Ishikawa (cell line): Measurements from ENCODE around the gene MAMSTR.

Source experiments
- CEBPB ChIP-seq: IDR thresholded peaks from 2 replicates; pipeline ENCODE4 v1.6.1; 2012
- CREB1 ChIP-seq: IDR thresholded peaks from 2 replicates; pipeline ENCODE4 v1.6.1; 2012; ENCODE audit warnings: low read depth
- EGR1 ChIP-seq: IDR thresholded peaks from 2 replicates; pipeline ENCODE4 v1.6.1; 2012
- EP300 ChIP-seq: IDR thresholded peaks from 2 replicates; pipeline ENCODE4 v1.6.1; 2012; ENCODE audit warnings: borderline replicate concordance
- FOXM1 ChIP-seq: IDR thresholded peaks from 2 replicates; pipeline ENCODE4 v1.6.1; 2012; ENCODE audit warnings: low read depth, borderline replicate concordance
- NFIC ChIP-seq: IDR thresholded peaks from 2 replicates; pipeline ENCODE4 v1.6.1; 2012
- RAD21 ChIP-seq: IDR thresholded peaks from 2 replicates; pipeline ENCODE4 v1.6.1; 2012; ENCODE audit warnings: low read depth
- TAF1 ChIP-seq: IDR thresholded peaks from 2 replicates; pipeline ENCODE4 v1.6.1; 2012; ENCODE audit warnings: low read depth, mild to moderate bottlenecking
- TCF12 ChIP-seq: IDR thresholded peaks from 2 replicates; pipeline ENCODE4 v1.6.1; 2012; ENCODE audit warnings: low read depth
- TEAD4 ChIP-seq: IDR thresholded peaks from 2 replicates; pipeline ENCODE4 v1.6.1; 2012
- YY1 ChIP-seq: IDR thresholded peaks from 2 replicates; pipeline ENCODE4 v1.6.1; 2012; ENCODE audit warnings: low read depth
- ZBTB7A ChIP-seq: IDR thresholded peaks from 2 replicates; pipeline ENCODE4 v1.6.1; 2012; ENCODE audit warnings: low read depth
- TF ChIP-seq, protein P1 (sequence below): IDR thresholded peaks from 2 replicates; pipeline ENCODE4 v1.6.1; 2012; ENCODE audit warnings: low read depth, mild to moderate bottlenecking
- TF ChIP-seq, protein P2 (sequence below): IDR thresholded peaks from 2 replicates; pipeline ENCODE4 v1.6.1; 2012
- TF ChIP-seq, protein P3 (sequence below): IDR thresholded peaks from 2 replicates; pipeline ENCODE4 v1.6.1; 2012

Gene MAMSTR

DNA sequence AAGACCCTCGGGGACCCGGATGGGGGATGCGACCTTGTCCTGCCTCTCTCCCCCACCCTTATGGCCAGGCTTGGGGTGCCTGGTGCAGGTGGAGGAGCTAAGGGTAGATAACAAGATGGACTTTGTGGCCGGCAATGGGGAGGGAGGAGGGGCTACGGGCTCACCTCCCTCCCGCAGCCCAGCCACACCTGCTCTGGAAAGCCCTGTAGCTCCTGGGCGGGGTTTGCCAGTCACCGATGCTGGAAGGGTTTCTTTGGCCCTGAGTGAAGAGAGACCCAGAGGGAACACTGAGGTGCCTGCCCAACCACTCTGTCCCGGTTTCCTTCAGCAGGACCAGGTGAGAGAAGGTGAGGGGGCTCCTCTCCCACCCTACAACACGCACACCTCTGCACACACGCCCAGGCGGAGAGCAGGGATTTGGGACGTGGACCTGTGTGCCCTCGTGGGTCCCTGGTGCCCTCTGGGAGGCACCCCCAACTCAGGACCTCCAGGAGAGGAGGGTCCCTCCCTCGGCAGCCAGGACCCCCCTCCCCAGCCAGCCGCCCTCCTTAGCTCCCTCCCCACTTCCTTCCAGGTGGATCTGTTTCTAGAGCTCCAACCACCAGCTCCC is 23.7 kb downstream of the MAMSTR start, which contains the start of gene FUT2:
Gene FUT2, plus strand, starts transcription at position 229 of the 610 bp plus-strand sequence. CDS start 6,986 bp downstream, outside the sequence.
- TF ChIP-seq EGR1 (no peak), TAF1 (no peak), FOXM1 (no peak), ZBTB7A (no peak), TEAD4 (no peak), NFIC (no peak), CEBPB (no peak), CREB1 (no peak), YY1 (no peak), TCF12 (no peak), RAD21 (no peak), EP300 (no peak)
- TF ChIP-seq, protein P1, sequence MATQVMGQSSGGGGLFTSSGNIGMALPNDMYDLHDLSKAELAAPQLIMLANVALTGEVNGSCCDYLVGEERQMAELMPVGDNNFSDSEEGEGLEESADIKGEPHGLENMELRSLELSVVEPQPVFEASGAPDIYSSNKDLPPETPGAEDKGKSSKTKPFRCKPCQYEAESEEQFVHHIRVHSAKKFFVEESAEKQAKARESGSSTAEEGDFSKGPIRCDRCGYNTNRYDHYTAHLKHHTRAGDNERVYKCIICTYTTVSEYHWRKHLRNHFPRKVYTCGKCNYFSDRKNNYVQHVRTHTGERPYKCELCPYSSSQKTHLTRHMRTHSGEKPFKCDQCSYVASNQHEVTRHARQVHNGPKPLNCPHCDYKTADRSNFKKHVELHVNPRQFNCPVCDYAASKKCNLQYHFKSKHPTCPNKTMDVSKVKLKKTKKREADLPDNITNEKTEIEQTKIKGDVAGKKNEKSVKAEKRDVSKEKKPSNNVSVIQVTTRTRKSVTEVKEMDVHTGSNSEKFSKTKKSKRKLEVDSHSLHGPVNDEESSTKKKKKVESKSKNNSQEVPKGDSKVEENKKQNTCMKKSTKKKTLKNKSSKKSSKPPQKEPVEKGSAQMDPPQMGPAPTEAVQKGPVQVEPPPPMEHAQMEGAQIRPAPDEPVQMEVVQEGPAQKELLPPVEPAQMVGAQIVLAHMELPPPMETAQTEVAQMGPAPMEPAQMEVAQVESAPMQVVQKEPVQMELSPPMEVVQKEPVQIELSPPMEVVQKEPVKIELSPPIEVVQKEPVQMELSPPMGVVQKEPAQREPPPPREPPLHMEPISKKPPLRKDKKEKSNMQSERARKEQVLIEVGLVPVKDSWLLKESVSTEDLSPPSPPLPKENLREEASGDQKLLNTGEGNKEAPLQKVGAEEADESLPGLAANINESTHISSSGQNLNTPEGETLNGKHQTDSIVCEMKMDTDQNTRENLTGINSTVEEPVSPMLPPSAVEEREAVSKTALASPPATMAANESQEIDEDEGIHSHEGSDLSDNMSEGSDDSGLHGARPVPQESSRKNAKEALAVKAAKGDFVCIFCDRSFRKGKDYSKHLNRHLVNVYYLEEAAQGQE: no peak
- TF ChIP-seq, protein P2, sequence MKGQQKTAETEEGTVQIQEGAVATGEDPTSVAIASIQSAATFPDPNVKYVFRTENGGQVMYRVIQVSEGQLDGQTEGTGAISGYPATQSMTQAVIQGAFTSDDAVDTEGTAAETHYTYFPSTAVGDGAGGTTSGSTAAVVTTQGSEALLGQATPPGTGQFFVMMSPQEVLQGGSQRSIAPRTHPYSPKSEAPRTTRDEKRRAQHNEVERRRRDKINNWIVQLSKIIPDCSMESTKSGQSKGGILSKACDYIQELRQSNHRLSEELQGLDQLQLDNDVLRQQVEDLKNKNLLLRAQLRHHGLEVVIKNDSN: no peak
- TF ChIP-seq, protein P3, sequence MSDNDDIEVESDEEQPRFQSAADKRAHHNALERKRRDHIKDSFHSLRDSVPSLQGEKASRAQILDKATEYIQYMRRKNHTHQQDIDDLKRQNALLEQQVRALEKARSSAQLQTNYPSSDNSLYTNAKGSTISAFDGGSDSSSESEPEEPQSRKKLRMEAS: no peak

DNA sequence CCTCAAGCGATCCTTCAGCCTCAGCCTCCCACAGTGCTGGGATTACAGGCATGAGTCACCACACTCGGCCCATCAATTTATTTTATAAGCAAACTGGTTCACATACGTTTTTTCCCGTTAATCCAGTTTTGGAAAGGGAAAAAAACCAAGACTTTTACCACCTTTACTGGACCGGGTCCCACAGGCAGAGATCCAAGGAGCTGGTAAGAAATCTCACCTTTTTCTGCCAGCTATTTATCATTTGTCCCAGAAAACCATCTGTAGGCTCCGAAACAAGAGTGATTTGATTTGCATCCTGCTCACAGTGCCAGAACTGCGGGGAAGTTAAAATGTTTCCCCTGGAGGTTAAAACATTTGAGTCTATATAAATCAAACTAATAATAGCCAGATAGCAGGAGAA is 30.1 kb downstream of the MAMSTR start:
- TF ChIP-seq EGR1 (no peak), TCF12 (no peak), NFIC (no peak), CEBPB (no peak), CREB1 (no peak), EP300 (no peak), ZBTB7A (no peak), FOXM1 (no peak), TAF1 (no peak), YY1 (no peak), TEAD4 (no peak)
- TF ChIP-seq, protein P2: no peak

DNA sequence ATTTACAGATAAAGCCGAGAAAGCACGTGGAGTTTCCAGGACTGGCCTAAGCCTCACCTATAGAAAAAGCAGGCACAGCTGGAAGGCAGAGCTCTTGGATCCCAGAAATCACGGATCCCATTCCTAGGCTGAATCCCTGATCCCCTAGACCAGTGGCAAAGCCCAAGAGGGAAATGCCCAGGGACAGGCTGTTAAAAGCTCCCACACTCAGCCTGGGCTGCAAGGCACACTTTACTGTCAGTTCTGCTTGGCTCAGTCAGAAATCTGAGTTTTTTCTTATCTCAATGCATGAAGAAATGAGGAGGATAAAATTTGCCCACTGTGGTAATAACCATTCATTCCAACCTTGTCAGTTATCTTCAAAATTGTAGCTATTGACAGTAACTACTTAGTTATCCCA is 31.7 kb downstream of the MAMSTR start:
- TF ChIP-seq RAD21 (no peak), YY1 (no peak), CEBPB (no peak), FOXM1 (no peak), TCF12 (no peak), TEAD4 (no peak), EP300 (no peak), TAF1 (no peak), NFIC (no peak), ZBTB7A (no peak), EGR1 (no peak), CREB1 (no peak)
- TF ChIP-seq, protein P1: no peak
- TF ChIP-seq, protein P3: no peak
- TF ChIP-seq, protein P2: no peak

DNA sequence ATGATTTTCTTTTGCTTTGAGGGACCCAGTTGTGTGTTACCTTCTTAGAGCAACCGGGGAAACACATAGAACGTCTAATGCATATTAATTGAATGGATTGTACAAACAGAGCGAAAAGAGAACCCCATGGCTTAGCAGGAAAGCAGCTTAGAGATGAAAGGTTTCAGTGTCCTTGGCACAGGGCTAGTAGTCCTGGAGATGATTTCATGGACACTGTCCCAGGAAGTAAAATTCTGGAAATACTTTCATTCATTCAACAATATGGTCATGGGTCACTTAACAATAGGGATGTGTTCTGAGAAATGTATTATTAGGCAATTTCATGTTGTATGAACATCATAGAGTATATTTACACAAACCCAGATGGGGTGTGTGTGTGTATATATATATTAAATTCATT is 33.4 kb downstream of the MAMSTR start:
- TF ChIP-seq EP300 (no peak), EGR1 (no peak), CREB1 (no peak), CEBPB (no peak), TAF1 (no peak), NFIC (no peak)

DNA sequence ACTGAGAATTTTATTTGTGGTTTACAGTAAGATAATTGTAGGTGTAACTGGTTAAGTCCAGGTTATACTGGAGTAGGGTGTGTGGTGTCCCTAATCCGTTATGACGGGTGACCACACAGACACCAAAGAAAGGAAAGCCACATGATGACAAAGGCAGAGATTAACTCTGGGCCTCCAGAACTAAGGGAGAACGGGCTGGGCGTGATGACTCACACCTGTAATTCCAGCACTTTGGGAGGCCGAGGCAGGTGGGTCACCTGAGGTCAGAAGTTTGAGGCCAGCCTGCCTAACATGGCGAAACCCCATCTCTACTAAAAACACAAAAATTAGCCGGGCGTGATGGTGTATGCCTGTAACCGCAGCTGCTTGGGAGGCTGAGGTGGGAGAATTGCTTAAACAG is 33.9 kb downstream of the MAMSTR start:
- no peak for TF ChIP-seq NFIC
- no peak for TF ChIP-seq EGR1
- TF ChIP-seq RAD21: no peak
- TF ChIP-seq, protein P1: no peak
- TF ChIP-seq, protein P2: no peak
- no peak for TF ChIP-seq CREB1
- TF ChIP-seq TAF1: no peak
- no peak for TF ChIP-seq CEBPB
- no peak for TF ChIP-seq YY1
- TF ChIP-seq TEAD4: no peak
- no peak for TF ChIP-seq TCF12
- no peak for TF ChIP-seq EP300
- no peak for TF ChIP-seq ZBTB7A
- no peak for TF ChIP-seq FOXM1
- TF ChIP-seq, protein P3: no peak
